K562 treated with DMSO at 1 percent for 12 hours (cell line): ENCODE data around the gene DCUN1D3. TPM values are rescaled to one million over a fixed set of nuclear protein-coding genes. Genes with fewer than 3 reads are reported as not detected.

Experiments
- total RNA-seq: library from RNA; unstranded; fragments of 300-600 nt; gene quantifications from 2 replicates; pipeline ENCODE4 v1.2.3, GENCODE V29; 2022; ENCODE audit not compliant: insufficient read depth

DCUN1D3 gene
- total RNA-seq: 1.9 and 5.3 TPM in 2 replicates

GRCh38 chr16:20900299-20901067, at the start of gene DCUN1D3, which contains the start of gene LYRM1:
Gene DCUN1D3, minus strand, starts transcription at chr16:20900358. Its CDS starts 37,820 bp downstream, at chr16:20862538.
Gene LYRM1, plus strand, starts transcription at chr16:20900771. Its CDS starts 14,785 bp downstream, at chr16:20915556.

GRCh38 chr16:20806168-20807050, 93.7 kb downstream of the DCUN1D3 start, which contains the start of the genes ERI2 and REXO5:
Gene ERI2, minus strand, starts transcription at chr16:20806472. Its CDS starts 42 bp downstream, at chr16:20806430.
Gene REXO5, plus strand, starts transcription at chr16:20806527. Its CDS starts 427 bp downstream, at chr16:20806954.

Other genes starting within 250 kb of the DCUN1D3 start
- 1.0 and 1.1 TPM in 2 replicates for gene ACSM1, start 202.7 kb downstream of the DCUN1D3 start, total RNA-seq
- gene THUMPD1, start 158.5 kb downstream of the DCUN1D3 start, total RNA-seq: 13.2 and 33.4 TPM in 2 replicates
- gene ACSM3, start 136.3 kb downstream of the DCUN1D3 start, total RNA-seq: 130 and 164 TPM in 2 replicates
- 12.5 and 34.9 TPM in 2 replicates for gene ERI2, start 93.9 kb downstream of the DCUN1D3 start, total RNA-seq
- 15.6 and 28.1 TPM in 2 replicates for gene REXO5, start 93.8 kb downstream of the DCUN1D3 start, total RNA-seq
- gene LYRM1, start 413 bp upstream of the DCUN1D3 start, total RNA-seq: 34.4 and 48.6 TPM in 2 replicates